ENCODE results near the gene TMEM141.

GRCh38 chr9:136820971-136821825 lies 30.1 kb downstream of the TMEM141 start:
- TF ChIP-seq CTCF (conservative IDR thresholded peaks at IDR 0.05; ENCODE audit: low read length): no peak
- no peak for TF ChIP-seq EZH2phosphoT487 (IDR thresholded peaks at IDR 0.05; ENCODE audit: borderline replicate concordance)
